Embryonic facial prominence (tissue), 1 donor: ENCODE results near the gene PRSS23.
"Not testable (repeated sequence)": the region's sequence is repeated elsewhere in the genome, so short reads cannot be mapped to it uniquely, and the experiment has no call there.

Experiments used
- DNase-seq: peaks from one replicate; pipeline ENCODE4 v3.0.0-alpha.2; 2016; ENCODE audit errors: extremely low spot score

PRSS23 gene

DNA sequence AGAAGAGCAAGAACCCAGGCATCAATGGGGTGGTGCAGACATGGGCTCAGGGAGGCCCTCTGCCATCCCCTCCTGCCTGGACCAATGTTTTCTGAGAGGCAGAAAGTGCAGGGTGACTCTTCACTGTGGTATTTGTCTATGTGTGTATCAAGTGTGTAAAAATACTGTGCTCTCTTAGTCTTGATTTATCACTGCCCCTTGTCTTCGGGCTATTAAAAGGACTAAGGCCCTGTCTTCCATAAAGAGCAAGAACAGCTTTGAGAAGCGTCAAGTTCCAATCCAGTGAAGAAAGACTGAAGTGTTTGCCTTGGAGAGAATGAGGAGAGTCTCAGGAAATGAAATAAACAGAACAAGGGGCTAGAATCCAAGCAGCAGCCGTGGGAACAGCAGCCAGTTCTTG is 14.4 kb downstream of the PRSS23 start:
- no peak for DNase-seq

GRCh38 chr11:86815726-86816125 is 15.4 kb downstream of the PRSS23 start:
- DNase-seq, result no peak

DNA sequence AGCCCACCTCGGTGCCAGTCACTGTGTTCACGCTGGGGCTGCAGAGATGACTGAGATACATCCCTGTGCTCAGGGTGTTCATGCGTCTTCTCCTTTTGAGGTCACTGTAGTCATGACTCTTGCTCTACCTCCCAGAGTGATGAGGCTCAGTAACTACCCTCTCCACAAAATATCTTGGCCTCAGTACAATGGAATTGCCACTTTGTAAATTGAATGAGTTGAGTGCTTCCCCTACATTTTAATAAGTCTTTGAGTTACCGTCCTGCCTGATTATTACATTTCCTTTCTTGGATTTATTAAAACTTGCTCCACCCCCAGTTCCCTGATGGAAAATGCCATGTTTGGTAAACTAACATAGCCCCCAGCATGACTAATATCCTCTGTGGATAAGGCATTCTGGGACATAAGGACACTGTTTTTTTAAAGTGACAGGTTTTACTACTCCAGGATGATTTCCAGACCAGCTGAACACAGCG is 15.9 kb downstream of the PRSS23 start:
- no peak for DNase-seq

DNA sequence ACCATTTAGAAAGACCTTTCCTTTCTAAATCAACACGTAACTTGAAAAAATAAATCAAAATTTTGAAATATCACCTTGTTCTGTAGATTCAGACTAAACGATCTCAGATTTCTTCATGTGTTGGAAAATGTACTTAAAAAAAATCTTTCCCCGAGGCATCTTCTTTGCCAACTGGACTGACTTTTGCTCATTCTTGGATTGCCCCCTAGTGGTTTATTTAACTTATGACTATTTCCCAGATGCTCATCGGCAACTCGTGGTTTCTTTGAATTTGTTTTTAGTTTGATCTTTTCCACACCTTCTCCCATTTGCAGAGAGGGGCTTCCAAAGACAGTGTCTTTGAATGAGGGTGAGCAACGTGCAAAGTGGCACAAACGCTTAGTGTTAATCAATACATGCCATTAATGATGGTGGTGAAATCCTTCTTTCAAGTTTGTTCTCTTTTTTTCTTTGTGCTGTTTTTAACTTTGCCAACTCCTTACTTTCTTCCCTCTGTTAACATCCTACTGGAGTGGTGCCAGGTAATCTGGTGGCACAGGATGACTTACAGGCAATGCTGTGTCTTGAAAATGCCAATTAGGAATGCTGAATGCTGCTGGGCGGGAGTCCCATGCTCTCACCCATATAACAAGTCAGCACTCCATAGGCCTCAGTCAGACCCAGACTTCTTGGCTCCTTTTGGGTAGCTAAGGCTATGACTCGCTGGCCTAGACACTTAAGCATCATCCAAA is 18.3 kb downstream of the PRSS23 start:
- peak; percentile 82 for DNase-seq

DNA sequence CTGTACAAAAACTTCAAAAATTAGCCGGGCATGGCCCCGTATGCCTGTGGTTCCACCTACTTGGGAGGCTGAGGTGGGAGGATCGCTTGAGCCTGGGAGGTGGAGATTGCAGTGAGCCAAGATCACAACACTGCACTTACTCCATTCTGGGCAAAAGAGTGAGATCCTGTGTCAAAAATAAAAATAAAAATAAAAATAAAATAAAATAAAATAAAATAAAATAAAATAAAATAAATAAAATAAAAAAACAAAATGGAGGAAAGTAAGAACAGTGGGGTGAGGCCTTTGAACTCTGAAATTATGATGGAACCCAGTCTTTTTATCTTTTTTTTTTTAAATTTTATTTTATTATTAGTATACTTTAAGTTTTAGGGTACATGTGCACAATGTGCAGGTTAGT is 23.8 kb downstream of the PRSS23 start:
- not testable (repeated sequence) for DNase-seq

GRCh38 chr11:86834376-86834775 is 34.0 kb downstream of the PRSS23 start:
- not testable (repeated sequence) for DNase-seq

DNA sequence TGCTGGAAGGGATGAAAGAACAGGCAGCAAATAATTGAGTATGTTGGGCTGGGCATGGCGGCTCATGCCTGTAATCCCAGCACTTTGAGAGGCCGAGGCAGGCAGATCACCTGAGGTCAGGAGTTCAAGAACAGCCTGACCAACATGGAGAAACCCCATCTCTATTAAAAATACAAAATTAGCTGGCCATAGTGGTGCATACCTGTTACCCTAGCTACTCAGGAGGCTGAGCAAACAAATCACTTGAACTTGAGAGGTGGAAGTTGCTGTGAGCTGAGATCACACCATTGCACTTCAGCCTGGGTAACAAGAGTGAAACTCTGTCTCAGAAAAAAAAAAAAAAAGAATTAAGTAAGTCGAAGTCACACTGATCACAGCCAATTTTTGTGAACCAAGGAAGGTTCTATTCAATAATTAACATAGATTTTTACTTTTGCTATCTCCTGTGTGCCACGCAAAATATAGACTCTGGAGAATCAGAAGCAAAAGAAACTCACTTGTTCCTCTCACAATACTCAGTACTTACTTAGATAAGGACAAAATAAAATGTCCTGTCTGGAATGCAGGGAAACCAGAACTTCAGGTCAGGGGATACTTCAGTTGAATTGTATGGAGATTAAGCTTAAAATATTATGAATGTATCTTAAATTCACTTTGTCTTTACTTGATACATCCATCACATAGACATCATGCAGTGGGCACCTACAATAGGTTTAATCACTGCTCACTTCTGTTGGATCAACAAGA is 44.6 kb downstream of the PRSS23 start:
- not testable (repeated sequence) for DNase-seq

DNA sequence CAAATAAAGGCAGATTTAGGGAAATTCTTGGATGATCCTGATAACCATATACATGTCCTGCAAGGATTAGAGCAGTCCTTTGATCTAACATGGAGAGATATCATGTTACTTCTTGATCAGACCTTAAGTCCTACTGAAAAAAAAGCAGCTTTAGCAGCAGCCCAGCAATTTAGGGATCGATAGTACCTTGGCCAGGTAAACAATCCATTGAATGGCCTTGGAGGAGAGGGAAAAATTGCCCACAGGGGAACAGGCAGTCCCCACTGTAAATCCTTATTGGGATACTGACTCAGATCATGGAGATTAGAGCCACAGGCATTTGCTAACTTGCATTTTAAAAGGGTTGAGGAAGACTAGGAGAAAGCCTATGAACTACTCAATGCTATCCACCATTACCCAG is 47.8 kb downstream of the PRSS23 start:
- no peak for DNase-seq

DNA sequence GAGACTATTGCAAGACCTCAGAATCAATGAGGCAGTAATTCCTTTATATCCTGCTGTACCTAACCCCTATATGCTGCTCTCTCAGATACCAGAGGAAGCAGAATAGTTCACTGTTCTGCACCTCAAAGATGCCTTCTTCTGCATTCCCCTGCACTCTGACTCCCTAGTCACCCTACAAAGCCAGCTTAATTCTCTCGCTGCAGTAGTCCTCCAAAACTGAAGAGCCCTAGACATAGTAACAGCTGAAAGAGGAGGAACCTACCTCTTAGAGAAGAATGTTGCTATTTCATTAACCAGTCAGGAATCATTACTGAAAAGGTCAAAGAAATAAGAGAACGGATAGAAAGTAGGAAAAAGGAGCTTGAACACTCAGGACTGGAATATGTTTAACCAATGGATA is 49.3 kb downstream of the PRSS23 start:
- DNase-seq, result no peak
